SIG-M5 treated with dmso at 0.1 percent for 504 hours (cell line): ENCODE measurements around the gene SRGAP1.
"Not testable (repeated sequence)": the region's sequence is repeated elsewhere in the genome, so short reads cannot be mapped to it uniquely, and the experiment has no call there.

Source experiments
- DNase-seq: peaks from one replicate; lab custom pipeline; 2025; ENCODE audit not compliant: unreplicated experiment; lab: John Stamatoyannopoulos, UW

SRGAP1 gene

DNA sequence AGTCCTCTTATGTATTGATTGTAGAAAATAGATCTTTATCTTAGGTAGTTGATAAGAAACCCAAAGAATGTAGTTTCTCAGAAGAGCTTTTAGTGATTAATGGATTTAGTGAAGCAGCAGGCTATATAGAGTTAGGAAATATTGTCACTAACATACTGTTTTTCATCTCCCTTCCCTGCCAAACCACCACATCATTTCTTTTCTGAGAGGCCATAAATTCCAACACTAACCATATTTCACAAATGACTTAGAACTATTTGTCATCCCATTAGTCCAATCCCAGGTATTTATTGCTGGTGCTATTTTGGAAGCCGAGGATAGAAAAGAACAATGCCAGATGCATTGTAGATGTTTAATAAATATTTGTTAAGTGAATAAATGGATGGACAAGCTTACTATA lies 191.9 kb downstream of the SRGAP1 start:
- no peak for DNase-seq

DNA sequence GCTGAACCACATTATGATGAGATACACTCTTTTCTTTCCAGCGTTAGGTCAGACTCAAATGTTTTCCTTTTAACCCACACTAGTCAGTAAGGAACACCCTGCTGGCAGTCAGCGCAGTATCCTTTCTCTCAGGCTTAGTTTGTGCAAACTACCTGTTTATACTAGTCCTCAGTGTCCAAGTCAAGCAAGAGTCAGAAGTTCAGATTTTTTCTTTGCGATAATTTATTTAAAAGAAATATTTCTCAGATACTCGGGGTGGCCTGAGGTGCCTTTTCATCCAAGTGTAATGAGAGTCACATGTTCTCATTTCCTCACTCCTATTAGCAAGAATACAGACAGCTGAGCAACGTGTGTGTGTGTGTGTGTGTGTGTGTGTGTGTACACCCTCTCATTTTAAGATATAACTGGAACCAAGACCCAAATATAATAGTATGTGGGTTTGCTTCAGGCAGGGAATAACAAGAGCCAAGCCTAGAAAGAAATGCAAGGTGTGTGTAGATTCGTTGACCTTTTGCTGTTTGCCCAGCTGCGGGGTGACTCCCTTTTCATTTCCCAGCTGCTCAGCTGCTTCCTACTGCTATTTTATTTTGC lies 194.9 kb downstream of the SRGAP1 start:
- no peak for DNase-seq

DNA sequence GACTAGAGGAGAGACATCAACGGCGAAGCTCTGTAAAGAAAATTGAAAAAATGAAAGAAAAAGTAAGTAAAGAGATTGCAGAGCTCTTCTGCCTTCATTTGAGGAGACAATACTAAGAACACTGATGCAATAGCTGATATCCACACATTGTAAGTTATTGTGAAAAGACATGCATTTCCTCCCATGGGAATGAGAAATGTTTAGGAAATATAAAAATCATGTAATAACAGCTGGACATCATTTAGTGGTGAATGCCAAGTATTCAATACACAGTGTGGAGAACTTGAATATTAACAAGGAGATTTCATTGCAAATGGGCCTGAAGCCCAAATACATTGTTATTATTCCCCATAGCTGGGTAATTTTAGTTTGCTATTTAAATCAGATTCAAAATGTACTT lies 198.4 kb downstream of the SRGAP1 start:
- no peak for DNase-seq

DNA sequence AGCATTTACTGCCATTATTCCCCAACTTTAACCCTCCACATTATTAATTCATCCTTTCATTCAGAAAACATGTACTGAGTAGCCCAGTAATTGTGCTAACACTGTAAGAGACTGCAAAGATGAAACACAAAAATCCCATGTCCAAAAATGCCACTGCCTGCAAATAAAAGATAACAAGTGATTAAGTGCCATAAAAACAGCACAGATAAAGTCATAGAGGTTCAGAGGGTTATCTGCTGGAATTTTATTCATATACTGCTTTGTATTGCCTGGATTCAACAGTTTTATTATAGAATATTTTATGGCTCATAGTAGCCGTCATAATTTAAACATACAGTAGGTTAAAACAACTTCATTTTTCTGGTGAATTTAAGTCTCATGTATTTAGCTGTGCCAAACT lies 199.7 kb downstream of the SRGAP1 start:
- DNase-seq, result no peak

DNA sequence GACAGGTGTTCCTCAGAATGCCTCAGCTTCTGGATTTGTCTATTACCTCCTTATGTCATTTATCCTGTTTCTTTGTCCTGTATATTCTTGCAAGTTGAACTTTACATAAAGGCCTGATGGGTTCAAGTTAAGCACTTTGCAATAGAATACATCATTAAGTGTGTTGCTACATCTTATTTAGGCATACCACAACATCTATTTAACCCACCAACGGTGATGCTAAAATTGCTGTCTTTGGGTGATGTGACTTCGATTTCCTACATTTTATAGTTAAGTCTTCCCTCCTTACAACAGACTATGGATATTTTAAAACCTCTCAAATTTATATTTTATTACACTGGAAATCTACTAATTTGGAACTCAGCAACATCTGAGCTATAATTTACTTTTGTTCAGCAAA lies 206.6 kb downstream of the SRGAP1 start:
- DNase-seq, result no peak

DNA sequence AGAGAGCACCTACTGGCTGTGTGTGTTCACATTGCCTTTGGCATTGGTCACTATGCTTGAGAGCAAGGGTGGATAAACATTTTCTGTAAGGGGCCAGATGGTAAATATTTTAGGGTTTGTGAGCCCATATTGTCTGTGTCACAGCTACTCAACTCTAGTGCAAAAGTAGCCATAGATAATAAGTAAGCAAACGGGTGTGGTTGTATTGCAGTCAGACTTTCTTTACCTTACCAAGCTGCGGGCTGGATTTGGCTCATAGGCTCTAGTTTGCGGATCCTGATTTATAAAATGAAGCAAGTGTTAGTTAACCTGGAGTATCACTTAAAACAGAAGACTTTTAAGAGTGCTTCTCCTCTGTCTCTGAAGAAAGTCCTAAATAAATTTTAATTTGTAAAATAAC lies 208.6 kb downstream of the SRGAP1 start:
- no peak for DNase-seq

DNA sequence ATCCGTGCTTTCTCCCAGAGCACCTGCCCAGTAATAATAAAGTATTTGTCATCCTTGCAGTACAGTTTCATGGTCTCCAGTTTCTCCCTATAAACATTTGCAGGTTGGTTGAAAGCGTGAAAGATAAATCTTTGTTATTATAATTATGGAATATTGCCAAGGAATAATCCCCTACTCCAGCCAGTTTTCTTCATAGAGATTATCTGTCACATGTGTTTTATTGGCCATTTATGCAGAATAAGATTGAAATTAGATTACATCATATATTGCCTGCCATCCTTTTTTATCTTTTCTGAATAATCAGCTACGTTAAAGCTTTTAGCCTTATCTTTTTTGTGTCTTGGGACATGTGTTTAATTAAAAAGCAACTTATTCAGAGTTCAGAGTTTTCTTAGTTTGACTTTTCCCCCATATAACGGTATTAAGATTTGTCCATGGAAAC lies 209.6 kb downstream of the SRGAP1 start:
- no peak for DNase-seq

DNA sequence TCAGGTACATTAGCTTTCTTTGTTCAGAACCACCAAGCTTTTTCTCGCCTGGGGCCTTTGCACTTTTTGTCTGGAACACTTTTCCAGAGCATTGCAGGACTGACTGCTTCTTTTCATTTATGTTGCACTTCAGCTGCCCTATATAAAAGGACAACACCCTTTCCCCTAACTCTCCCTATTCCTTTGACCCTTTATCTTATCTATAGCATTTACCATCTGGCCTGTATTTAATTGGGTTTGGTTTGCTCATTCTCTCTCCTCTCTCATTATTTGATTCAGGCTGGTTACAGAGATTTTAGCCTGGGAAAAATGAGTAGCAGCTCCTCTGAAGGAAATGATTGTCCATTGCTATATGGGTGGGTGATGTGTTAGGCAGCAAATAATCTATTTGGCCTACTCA lies 212.2 kb downstream of the SRGAP1 start:
- DNase-seq, result no peak

DNA sequence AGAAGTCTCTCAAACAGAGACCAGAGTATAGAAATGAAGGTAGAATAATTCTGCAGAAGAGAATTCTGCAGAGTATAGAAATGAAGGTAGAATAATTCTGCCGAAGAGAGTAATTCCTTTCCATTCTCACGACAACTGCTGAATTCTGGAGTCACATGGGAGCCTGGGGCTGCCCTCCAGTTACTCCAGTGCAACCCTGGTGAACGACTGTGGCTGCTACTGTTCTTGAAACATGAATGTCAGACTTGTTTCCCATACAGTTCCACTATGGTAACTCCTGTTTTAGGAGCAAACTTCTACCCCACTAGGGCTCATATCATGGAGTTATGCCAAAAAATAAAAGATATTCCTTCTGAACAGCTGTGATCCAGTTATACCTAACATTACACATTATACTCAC lies 213.2 kb downstream of the SRGAP1 start:
- no peak for DNase-seq

DNA sequence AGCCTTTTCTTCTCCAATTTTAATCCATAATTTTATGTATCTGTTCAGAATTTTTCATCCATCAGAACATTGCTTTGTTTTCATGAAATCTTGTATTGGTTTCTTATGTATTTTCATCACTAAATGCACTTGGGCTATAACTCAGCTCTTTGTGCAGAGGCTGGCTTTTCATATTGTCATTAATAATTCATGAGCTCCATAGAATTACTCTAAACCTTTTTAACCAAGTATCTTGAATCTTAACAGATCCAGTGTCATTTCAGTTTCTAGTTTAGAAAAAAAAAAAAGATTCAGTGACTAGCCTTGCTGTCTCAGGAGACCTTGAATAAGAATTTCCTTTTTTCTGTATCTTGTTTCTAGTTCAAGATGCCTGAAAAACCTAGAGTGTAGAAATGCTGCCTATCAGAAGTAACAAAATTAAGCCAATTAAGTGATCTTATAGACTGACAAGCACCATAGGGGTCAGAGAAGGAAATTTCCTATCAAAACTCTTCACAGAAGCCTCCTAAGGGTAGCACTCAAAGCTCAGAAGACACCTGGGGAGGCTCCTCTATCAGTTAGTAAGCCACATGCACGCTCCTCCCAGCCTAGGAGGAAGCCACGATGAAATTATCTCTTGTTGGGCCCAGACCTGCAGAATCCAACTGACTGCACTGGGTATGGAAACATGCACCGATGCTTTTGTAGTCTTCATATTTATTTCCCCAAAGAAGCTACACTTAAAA lies 214.2 kb downstream of the SRGAP1 start:
- DNase-seq, result no peak

DNA sequence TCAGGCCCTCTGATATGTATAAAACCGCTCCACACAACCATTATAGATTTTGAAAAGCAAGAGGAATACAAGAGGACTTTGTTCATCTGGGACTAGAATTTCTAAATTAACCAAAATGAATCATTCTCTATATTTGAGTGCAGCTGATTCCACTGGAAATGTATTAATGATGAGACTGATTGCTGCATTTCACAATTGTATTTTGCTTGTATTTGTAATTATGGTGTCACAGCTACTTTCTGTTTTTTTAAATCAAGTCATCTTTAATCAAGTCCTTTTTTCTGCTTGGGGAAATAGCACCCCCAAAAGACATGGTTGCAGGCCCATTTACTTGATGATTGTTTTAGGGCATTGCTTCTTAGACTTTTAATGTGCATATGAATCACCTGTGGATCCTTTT lies 215.2 kb downstream of the SRGAP1 start:
- DNase-seq, result no peak

DNA sequence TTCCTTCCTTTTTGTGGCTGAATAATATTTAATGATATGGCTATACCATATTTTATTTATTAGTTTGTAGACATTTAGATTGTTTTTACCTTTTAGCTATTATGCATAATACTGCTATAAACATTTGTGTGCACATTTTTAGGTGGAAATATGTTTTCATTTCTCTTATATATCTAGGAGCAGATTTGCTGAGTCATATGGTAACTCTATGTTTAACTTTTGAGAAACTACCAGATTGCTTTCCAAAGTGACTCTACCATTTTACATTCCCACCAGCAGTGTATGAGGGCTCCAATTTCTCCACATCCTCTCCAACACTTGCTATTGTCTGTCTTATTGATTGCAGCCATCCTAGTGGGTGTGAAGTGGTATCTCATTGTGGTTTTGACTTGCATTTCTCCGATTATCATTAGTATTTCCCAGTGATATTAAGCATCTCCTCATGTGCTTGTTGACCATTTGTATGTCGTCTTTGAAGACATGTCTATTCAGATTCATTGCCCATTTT lies 217.4 kb downstream of the SRGAP1 start:
- DNase-seq, result no peak

DNA sequence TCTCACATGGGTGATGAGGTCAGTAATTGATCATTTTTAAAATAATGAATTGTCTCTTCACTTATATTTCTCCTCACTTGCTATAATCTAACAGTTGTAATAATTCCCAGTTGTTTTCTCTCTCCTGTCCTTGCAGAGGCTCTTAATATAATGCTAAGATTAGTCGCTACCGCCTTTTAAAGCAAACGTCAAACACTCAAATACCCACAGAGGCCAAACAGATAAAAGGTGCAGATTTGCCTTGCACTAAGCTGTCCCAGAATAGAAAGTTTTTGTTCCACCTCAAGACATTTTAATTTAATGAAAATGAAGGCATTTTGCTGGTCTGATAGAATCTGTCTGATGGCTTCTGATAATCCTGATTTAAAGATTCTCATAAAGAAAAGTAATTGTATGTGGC lies 218.6 kb downstream of the SRGAP1 start:
- no peak for DNase-seq

DNA sequence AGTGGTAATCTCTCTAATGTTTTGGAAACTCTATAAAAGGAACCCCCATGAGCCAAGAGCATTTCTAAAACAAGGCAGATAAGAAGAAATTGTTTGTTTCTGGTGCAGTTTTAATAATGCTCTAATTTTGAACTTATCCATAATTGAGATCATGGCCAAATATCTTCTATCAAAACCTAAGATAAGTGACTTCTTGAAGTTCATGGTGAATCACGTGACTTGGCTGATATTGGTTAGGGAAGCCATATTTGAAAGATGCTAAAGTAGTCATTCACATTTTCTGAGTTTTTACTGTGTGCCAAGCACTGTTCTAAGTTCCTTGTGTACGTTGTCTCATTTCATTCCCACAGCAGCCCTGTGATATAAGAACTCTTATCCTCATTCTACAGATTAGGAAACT lies 219.7 kb downstream of the SRGAP1 start:
- no peak for DNase-seq

DNA sequence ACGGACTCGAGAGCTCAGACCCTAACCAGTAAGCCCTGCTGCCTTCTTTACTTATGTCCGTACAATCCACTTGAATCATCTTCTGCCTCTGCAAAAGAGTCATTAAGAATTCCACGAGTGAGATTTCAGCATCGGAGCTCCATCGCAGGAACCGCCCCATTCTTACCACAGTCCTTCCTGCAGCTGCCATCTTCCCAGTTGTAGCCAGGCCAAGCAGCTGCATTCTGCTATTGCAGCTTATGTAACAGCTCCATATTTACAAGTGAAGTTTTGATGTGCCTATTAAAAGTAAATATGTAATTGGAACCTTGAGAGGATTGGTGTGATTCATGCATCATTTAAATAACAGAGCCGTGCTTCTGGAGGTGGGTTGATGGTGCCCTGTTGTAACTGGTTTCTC lies 220.2 kb downstream of the SRGAP1 start:
- DNase-seq, result no peak

DNA sequence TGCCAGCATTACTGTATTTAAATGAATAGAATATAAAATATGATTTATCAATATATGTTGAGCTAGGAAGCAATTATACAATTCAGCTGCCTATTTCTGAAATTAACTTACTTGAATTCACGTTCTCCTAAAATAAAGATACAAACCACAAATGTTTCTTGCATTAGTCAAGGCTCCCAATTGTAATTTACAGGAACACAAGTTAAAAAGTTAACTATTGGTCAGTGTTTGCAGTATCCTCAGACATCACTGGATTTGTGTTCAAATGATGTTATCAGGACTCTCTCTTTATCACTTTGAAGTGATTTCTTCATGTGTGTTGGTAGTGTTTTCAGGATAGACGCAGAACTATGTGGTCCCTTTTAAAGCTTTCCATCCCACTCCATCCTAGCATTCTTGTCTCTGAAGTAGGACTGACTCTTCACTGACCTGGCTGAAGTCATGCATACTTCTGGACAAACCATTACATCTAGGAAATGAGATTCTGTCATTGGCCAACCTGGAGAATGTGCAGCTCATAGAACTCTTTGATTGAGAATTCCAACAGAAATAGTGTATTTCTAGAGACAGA lies 221.5 kb downstream of the SRGAP1 start:
- no peak for DNase-seq

DNA sequence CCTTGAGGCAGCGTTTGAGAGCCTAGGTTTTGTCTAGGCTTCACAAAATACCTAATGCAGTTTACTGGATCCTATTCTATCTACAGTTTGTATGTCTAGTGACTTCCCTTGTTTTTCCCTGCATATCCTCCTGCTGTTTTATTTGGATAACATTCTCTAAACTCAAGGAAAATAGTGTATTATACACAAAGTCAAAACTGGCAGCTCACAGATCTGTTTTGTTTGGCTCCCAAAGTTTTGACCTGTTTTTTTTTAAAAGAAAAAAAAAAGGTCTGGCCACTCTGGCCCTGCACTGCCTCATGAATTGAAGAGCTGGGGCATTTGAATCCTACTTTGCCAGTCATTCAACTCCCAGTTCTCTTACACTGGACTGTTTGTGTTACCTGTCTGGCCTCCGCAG lies 222.3 kb downstream of the SRGAP1 start:
- DNase-seq, result no peak

DNA sequence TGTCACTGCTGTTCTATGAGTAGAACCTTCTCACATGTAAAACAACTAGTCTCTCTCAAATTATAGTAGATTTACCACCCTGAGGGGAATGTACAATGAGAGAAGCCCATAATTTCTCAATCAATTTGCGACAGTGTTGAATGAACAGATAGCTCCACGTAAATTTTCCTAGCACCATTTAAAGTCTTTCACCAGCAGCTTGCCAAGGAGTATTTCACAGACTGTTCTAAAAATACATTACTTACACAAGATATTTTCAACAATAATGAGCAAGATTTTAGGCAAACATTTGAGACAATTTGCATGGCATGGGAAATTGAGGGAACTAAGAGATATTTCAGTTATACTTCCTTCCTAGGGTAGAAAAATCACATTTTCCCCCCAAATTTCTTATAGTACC lies 226.0 kb downstream of the SRGAP1 start:
- DNase-seq, result no peak

DNA sequence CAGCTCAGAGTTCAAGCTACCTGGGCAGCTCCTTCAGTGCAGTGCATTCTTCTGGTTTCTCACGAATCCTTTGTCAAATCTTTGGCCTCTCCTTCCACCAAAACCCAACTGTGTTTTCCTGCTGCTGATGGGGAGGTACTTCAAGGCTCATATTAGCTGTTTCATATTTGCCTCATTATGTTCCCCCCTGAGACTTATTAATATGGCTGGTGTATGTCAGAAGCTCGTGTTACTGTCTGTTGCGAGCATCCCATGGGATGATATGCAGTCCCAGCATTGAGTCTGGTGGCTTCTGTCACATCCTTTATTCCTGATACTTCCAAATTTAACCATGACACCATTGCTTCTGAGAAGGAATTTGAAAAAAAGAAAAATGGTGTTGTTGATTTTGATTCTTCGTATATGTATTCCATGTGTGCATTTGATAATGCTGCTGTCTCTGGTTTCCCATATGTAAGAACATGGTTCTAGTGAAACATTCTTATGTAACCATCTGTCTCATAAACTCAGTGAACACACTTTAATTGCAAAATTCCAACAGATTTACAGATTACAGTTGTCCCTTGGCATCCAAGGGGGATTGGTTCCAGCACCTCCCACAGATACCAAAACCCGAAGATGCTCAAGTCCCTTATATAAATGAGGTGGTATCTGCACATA lies 228.5 kb downstream of the SRGAP1 start:
- no peak for DNase-seq

DNA sequence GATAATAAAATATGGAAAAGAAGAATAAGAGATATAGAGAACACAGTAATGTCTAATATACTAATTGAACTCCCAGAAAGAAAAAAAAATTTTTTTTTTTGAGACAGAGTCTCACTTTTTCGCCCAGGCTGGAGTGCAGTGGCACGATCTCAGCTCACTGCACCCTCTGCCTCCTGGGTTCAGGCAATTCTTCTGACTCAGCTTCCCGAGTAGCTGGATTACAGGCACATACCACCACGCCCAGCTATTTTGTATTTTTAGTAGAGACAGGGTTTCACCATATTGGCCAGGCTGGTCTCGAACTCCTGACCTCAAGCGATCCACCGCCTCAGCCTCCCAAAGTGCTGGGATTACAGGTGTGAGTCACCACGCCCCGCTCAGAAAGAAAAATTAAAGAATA lies 232.1 kb downstream of the SRGAP1 start:
- not testable (repeated sequence) for DNase-seq

DNA sequence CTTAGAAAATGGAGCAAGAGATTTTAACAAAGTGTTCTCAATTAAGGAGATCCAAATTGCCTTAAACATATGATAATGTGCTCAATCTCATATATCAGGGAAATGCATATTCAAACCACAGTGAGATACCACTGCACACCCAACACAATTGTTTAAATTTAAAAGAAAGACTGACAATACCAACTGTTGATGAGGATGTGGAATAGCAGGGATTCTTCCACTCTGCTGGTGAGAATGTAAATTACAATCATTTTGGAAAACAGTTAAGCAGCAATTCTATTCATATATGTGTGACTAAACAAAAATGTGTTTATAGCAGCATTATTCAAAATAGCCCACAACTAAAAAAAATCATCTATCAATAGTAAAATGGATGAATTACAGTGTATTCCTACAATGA lies 233.4 kb downstream of the SRGAP1 start:
- DNase-seq, result no peak
